ENCODE data around the gene CD93. TPM values are rescaled to one million over a fixed set of nuclear protein-coding genes. Genes with fewer than 3 reads are reported as not detected.

Gene CD93
- total RNA-seq, 2 donors from 2014 or later: 14.2 to 19.2 TPM

DNA sequence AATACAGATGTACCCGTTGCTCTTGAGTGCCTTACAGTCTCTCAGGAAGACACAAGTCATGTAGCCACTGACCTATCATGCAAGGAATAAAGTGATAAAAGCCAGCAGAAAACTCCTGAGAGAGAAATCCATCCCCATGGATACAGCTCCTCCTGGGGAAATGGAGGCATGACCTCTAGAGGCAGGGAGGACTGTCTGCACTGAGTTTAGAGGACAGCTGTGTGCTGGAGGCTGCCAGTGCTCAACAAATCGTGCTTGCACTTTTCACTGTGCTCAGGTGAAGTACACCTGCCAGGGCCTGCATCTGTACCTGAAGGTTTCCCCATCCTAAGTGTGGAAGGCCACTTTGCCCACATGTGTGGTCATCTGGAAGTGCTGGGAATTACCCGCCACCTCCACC, 12.1 kb downstream of the CD93 start:
- Histone ChIP-seq H3K36me3 (replicated peaks in 1 of 2; ENCODE audit: insufficient read depth in 1 of 2, low read depth in 2 of 2) (no peaks in the 10 kb centered on the region), H3K27ac (no peak overlapping the region), H3K9me3 (no peaks in the 10 kb centered on the region), H3K4me1 (no peaks in the 10 kb centered on the region), H3K4me3 (no peak overlapping the region), H3K27me3 (peaks cover 0 to 4% of the 10 kb centered on the region in 2 donors)
- 78 to 95% methylated on average over 2 to 3 of the region's 3 CpGs for WGBS, 2 donors
- TF ChIP-seq, protein P1, sequence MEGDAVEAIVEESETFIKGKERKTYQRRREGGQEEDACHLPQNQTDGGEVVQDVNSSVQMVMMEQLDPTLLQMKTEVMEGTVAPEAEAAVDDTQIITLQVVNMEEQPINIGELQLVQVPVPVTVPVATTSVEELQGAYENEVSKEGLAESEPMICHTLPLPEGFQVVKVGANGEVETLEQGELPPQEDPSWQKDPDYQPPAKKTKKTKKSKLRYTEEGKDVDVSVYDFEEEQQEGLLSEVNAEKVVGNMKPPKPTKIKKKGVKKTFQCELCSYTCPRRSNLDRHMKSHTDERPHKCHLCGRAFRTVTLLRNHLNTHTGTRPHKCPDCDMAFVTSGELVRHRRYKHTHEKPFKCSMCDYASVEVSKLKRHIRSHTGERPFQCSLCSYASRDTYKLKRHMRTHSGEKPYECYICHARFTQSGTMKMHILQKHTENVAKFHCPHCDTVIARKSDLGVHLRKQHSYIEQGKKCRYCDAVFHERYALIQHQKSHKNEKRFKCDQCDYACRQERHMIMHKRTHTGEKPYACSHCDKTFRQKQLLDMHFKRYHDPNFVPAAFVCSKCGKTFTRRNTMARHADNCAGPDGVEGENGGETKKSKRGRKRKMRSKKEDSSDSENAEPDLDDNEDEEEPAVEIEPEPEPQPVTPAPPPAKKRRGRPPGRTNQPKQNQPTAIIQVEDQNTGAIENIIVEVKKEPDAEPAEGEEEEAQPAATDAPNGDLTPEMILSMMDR (IDR thresholded peaks at IDR 0.05): no peak
- no peak for TF ChIP-seq POLR2A (IDR thresholded peaks at IDR 0.05)
- intact Hi-C loops (cut with DNase I): no loop called here
- ATAC-seq: no peak
- no peak for DNase-seq

DNA sequence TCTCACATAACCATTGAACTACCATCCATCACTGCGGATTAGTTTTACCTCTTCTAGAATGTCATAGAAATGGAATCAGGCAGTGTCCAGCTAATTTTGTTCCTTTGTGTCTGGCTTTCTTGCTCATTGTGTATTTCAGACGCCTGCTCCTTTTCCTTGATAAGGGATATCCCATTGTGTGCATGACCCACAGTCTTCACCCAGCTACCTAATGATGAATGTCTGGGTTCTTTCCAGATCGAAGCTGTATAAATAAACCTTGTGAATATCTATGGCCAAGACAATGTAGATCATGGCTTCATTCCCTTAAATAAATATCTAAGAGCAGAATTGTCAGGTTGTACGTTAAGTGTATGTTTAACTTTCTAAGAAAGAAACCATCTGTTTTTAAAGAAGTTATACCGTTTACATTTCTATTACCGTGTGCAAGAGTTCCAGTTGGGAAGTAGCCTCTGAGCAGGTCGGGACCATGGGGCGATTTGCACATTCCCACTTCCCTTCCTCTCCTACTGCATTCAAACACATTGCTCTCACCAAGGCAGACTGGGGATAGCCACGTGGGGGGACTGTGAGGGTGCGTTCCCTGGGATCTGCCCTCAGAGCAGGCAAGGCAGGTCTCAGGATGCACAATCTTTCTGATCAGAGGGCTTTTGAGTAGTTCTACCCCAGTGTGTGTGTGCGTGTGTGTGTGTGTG, 13.1 kb downstream of the CD93 start:
- ATAC-seq: no peak
- intact Hi-C loops (cut with DNase I): no loop called here
- Histone ChIP-seq H3K27ac (no peak overlapping the region), H3K36me3 (replicated peaks in 1 of 2; ENCODE audit: insufficient read depth in 1 of 2, low read depth in 2 of 2) (no peaks in the 10 kb centered on the region), H3K4me1 (no peaks in the 10 kb centered on the region), H3K27me3 (peaks cover 0 to 4% of the 10 kb centered on the region in 2 donors), H3K9me3 (no peaks in the 10 kb centered on the region), H3K4me3 (no peak overlapping the region)
- DNase-seq: no peak
- TF ChIP-seq POLR2A (IDR thresholded peaks at IDR 0.05): no peak
- TF ChIP-seq, protein P1 (IDR thresholded peaks at IDR 0.05): no peak
- WGBS, 2 donors: 52 to 53% methylated on average over 11 of the region's 11 CpGs

DNA sequence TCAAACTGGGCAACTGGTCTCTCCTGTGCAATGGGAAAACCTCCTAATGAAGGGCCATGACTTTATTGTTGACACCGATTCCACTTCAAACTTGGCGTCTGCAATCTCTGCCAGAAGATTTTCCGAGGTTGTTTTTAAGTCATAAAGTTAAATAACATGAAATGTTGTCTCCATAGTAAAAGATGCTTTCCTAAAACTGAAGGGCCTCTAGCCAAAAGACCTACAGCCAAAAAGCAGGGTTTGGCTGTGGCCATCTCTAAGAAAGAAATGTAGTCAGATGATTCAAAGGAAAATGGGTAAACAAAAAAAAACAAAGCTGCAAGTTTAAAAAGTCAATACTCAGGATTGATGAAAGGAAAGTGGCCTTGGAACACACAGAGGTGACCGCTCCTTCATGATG, 14.1 kb downstream of the CD93 start:
- no peak for TF ChIP-seq POLR2A (IDR thresholded peaks at IDR 0.05)
- TF ChIP-seq, protein P1 (IDR thresholded peaks at IDR 0.05): no peak
- WGBS, 2 donors: 51% methylated on average over 4 of the region's 4 CpGs
- Histone ChIP-seq H3K27me3 (peaks cover 0 to 4% of the 10 kb centered on the region in 2 donors), H3K4me3 (no peak overlapping the region), H3K9me3 (no peaks in the 10 kb centered on the region), H3K36me3 (replicated peaks in 1 of 2; ENCODE audit: insufficient read depth in 1 of 2, low read depth in 2 of 2) (no peaks in the 10 kb centered on the region), H3K27ac (no peak overlapping the region), H3K4me1 (no peaks in the 10 kb centered on the region)
- DNase-seq (no peak), ATAC-seq (no peak)
- intact Hi-C loops (cut with DNase I): no loop called here

DNA sequence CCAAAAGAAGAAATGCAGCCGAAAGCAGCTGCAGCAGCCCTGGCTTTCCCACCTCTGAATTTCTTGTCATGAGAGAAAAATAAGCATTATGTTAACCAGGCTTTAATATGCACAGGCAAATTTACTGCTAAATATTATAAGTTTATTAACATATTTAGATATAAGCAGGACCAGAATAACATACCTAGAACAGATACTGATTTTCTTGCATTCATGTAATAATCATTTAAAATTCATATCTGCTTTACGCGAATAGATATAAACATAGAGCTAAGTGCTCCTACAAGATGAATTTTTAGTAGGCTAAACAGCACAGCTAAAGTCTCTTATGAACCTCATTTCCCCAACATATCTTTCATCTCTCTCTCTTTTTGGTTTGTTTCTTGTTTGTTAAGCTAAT, 14.7 kb downstream of the CD93 start:
- DNase-seq (no peak), ATAC-seq (no peak)
- intact Hi-C loops (cut with DNase I): no loop called here
- Histone ChIP-seq H3K36me3 (replicated peaks in 1 of 2; ENCODE audit: insufficient read depth in 1 of 2, low read depth in 2 of 2) (no peaks in the 10 kb centered on the region), H3K27ac (no peak overlapping the region), H3K4me3 (no peak overlapping the region), H3K27me3 (peaks cover 0 to 4% of the 10 kb centered on the region in 2 donors), H3K9me3 (no peaks in the 10 kb centered on the region), H3K4me1 (no peaks in the 10 kb centered on the region)
- no peak for TF ChIP-seq POLR2A (IDR thresholded peaks at IDR 0.05)
- TF ChIP-seq, protein P1 (IDR thresholded peaks at IDR 0.05): no peak
- 54 to 90% methylated on average over 3 of the region's 3 CpGs for WGBS, 2 donors

DNA sequence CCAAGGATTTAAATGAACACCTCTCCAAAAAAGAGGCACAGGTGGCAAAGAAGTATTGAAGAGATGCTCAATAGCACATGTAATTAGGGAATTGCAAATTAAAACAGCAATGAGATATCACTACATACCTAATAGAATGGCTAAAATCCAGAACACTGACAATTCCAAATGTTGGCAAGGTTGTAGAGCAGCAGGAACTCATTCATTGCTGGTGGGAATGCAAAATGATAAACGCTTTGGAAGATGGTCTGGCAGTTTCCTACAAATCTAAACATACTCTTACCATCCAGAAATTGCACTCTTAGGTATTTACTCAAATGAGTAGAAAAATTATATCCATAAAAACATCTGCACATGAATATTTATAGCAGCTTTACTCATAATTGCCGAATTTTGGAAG, 17.0 kb downstream of the CD93 start:
- TF ChIP-seq POLR2A (IDR thresholded peaks at IDR 0.05): no peak
- TF ChIP-seq, protein P1 (IDR thresholded peaks at IDR 0.05): no peak
- intact Hi-C loops (cut with DNase I): no loop called here
- ATAC-seq: no peak

More for the DNA sequence above, 17.0 kb downstream of the CD93 start:
- Histone ChIP-seq H3K9me3 (no peaks in the 10 kb centered on the region), H3K27me3 (peaks cover 0 to 4% of the 10 kb centered on the region in 2 donors), H3K4me3 (no peak overlapping the region), H3K36me3 (replicated peaks in 1 of 2; ENCODE audit: insufficient read depth in 1 of 2, low read depth in 2 of 2) (no peaks in the 10 kb centered on the region), H3K27ac (no peak overlapping the region), H3K4me1 (no peaks in the 10 kb centered on the region)
- DNase-seq: no peak
- 54 to 77% methylated on average over 2 of the region's 2 CpGs for WGBS, 2 donors
